Right cardiac atrium (tissue), 5 donors: ENCODE measurements around the gene ZNF516. TPM values are rescaled to one million over a fixed set of nuclear protein-coding genes. Genes with fewer than 3 reads are reported as not detected.

Source experiments
- ATAC-seq, 2 donors: fragments of 200-7000 bp; cut with Tn5 transposase; one replicate each; pipeline versions ENCODE4 v1.8.0 to v1.9.1; 2020; ENCODE audit warnings: moderate library complexity in 2 of 2, mild to moderate bottlenecking in 1 of 2
- DNase-seq, 3 donors: peaks; one replicate each; pipeline ENCODE4 v3.0.0-alpha.2; 2020
- H3K27ac ChIP-seq: one replicate; pipeline ENCODE4 v1.5.1; 2013; ENCODE audit warnings: mild to moderate bottlenecking, low read length, control low read depth, moderate library complexity
- H3K27me3 ChIP-seq: one replicate; pipeline ENCODE4 v1.6.1; 2013; ENCODE audit not compliant: control insufficient read depth, insufficient read depth
- H3K4me1 ChIP-seq: one replicate; pipeline ENCODE4 v1.6.1; 2013; ENCODE audit warnings: low read length; ENCODE audit not compliant: control insufficient read depth, insufficient read depth
- H3K4me3 ChIP-seq: one replicate; pipeline ENCODE4 v1.5.1; 2013; ENCODE audit warnings: low read length, control low read depth
- H3K9me3 ChIP-seq: one replicate; pipeline ENCODE4 v1.6.1; 2013; ENCODE audit warnings: low read length; ENCODE audit not compliant: control insufficient read depth
- WGBS: extraction: QIAGEN DNeasy Blood & Tissue Kit; methylation state at CpG from one replicate; pipeline ENCODE4 v1.1.7; 2013; 5-methylcytosine and 5-hydroxymethylcytosine counted together
- intact Hi-C, 4 donors: fragments of 100-400 bp; cut with DNase I; formaldehyde crosslinking; loops; one replicate each; pipeline versions ENCODE4 v1.11.0 to v1.14.0; 2022 to 2023
- polyA plus RNA-seq: library from polyadenylated mRNA; stranded (reverse); fragments of 200-250 nt; gene quantifications from one replicate; pipeline ENCODE4 v1.2.3, GENCODE V29; 2013
- total RNA-seq, 4 donors: library from RNA; stranded (reverse); fragmentation: NEBNext Ultra II Directional; extraction: Animal tissue kit (Norgen Biotek cat#: 25700); gene quantifications; one replicate each; pipeline ENCODE4 v1.2.1, GENCODE V29; 2021
- donor health status: healthy with polysubstance abuse.
- donor health status: DM: no; HTN: yes; CAD: no.
- donor health status: DM: no; HTN: no; CAD: no.
- donor health status: DM: no; HTN: yes; CAD: no; lungs with severe emphysema.
- donor health status: DM: yes; HTN: yes; CAD: no.

The ZNF516 gene
- total and polyA plus RNA-seq, 5 donors = 4.8 to 16.2 (median 11.2) TPM

- Histone ChIP-seq H3K4me1 (no peaks in the 10 kb centered on the region), H3K27me3 (no peaks in the 10 kb centered on the region), H3K4me3 (peak overlapping the region; percentile 100), H3K9me3 (no peaks in the 10 kb centered on the region), H3K27ac (peak overlapping the region; percentile 5)
- WGBS = 2% methylated on average over 66 of the region's 73 CpGs
- DNase-seq = peak in 2 of 3 donors; percentile 65 to 75
- no peak for ATAC-seq
- intact Hi-C loops = loop anchor here in 2 of 4 donors (5.0 to 10.0 kb wide), 3 partner anchors 39 to 86 kb away; no protein-coding TSS in a partner anchor
Measured at GRCh38 chr18:76490670-76491472, 4.2 kb downstream of the ZNF516 start.

DNA sequence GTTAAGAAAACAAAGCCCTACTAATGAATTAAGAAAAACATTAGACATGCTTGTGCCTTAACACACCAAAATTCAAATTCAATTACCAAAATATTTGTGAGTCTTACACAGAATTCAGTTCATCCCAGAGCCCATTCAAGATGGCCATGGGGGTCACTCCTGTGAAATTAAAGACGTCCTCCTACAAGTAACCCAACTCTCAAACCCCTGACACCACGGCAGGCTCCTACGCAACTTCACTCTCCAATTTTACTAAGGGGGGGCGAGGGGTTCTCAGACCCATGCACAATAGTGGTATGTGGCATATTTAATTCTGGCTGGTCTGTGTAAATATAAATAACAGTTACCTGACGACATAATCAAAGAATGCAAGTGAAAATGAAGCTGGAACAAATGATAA, 5.0 kb downstream of the ZNF516 start:
- intact Hi-C loops = loop anchor here in 2 of 4 donors (5.0 to 10.0 kb wide), 3 partner anchors 38 to 85 kb away; no protein-coding TSS in a partner anchor
- 57% methylated on average over 5 of the region's 5 CpGs for WGBS
- Histone ChIP-seq H3K27me3 (no peaks in the 10 kb centered on the region), H3K9me3 (no peaks in the 10 kb centered on the region), H3K4me1 (no peaks in the 10 kb centered on the region), H3K4me3 (peak overlapping the region; percentile 100), H3K27ac (no peak overlapping the region)
- ATAC-seq = no peak
- no peak for DNase-seq

DNA sequence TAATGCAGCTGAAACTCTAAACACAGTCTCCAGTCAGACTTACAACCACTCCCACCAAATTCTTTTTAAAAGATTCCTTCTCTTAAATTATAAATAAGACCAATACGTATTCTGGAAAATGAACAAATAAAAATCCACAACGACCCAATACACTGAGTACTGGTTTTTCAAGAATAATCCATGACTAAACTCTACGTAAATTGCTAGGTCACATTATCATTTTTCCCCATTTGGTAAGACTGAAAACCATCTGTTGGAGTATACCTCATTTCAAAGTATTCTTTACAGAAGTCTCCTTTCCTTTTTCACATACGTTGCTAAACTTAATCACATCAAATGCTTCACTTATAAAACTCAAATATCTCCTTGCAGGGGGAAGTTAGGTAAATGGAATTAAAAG, 6.0 kb downstream of the ZNF516 start:
- WGBS = 64% methylated on average over 4 of the region's 4 CpGs
- H3K4me1 ChIP-seq = no peaks in the 10 kb centered on the region
- no peak overlapping the region for H3K27ac ChIP-seq
- ATAC-seq (no peak), DNase-seq (no peak)
- intact Hi-C loops = no loop called here
- no peaks in the 10 kb centered on the region for H3K27me3 ChIP-seq
- no peaks in the 10 kb centered on the region for H3K9me3 ChIP-seq
- no peak overlapping the region for H3K4me3 ChIP-seq

DNA sequence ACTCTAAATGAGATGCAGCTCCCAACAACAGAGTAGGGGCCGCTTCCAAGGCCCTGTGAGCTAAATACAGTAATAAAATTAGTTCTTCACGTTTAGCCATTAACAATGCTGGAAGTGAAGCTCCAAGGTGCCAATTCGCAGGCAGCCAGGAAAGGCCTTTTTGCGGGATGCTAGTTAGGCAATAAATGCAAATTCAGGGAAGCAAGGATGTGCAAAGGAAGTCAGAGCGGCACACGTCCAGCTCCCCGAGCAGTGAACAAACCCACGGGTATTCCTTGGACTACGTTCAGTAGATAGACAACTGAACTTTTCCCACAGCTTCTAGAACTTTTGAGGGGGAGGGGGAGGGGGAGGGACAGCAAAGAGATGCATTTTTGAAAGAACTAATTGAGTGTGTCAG, 6.9 kb downstream of the ZNF516 start:
- ATAC-seq (no peak), DNase-seq (peak in 1 of 3 donors; percentile 73)
- H3K27me3 ChIP-seq = no peaks in the 10 kb centered on the region
- no peak overlapping the region for H3K4me3 ChIP-seq
- intact Hi-C loops = no loop called here
- H3K4me1 ChIP-seq = no peaks in the 10 kb centered on the region
- H3K9me3 ChIP-seq = no peaks in the 10 kb centered on the region
- H3K27ac ChIP-seq = no peak overlapping the region
- 28% methylated on average over 9 of the region's 9 CpGs for WGBS

- Histone ChIP-seq H3K4me1 (no peaks in the 10 kb centered on the region), H3K27me3 (no peaks in the 10 kb centered on the region), H3K9me3 (no peaks in the 10 kb centered on the region), H3K4me3 (no peak overlapping the region), H3K27ac (no peak overlapping the region)
- DNase-seq (no peak), ATAC-seq (no peak)
- intact Hi-C loops = no loop called here
- WGBS = 63% methylated on average over 8 of the region's 8 CpGs
Measured at GRCh38 chr18:76487782-76488181, 7.3 kb downstream of the ZNF516 start.

DNA sequence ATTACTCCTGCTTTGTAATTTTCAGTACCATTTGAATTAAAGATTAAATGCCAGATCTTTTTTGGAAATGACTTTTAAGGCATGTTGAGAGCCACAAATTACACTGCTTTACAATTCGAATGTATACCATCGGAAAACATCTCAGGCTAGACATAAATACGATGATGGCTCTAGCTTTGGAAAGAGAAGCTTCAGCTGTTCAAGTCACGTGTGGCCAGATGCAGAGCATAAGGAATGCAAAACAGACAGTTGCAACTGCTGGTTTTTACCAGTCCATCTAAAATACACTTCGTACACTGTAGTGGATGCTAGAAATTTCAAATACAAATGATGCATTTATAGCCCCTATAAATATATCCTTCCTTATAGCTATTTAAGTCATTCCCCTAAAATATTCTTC, 8.0 kb downstream of the ZNF516 start:
- no peak overlapping the region for H3K27ac ChIP-seq
- DNase-seq = no peak
- H3K9me3 ChIP-seq = no peaks in the 10 kb centered on the region
- no peak for ATAC-seq
- intact Hi-C loops = no loop called here
- no peaks in the 10 kb centered on the region for H3K27me3 ChIP-seq
- no peaks in the 10 kb centered on the region for H3K4me1 ChIP-seq
- WGBS = 76% methylated on average over 5 of the region's 5 CpGs
- H3K4me3 ChIP-seq = no peak overlapping the region

DNA sequence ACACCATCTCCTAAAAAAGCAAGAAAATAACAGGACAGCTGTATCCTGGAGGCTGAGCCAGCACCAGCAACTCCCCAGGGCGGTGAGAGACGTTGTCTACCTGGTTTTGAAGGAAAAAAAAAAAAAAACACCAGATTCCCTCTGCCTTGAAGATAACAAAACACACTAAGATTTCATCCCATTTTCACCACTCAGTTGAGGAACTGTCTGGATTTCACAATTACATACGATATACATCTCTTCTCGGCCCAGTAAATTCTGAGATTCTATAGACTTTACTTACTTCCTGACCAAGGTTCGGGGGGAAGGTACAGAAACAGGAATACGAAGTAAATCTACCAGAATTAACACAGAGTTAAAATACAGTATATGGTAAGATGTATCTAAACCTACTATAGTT, 8.5 kb downstream of the ZNF516 start:
- 74% methylated on average over 6 of the region's 6 CpGs for WGBS

GRCh38 chr18:76486038-76486437, 9.0 kb downstream of the ZNF516 start:
- ATAC-seq (no peak), DNase-seq (no peak)
- H3K27ac ChIP-seq = no peak overlapping the region
- WGBS = 87% methylated on average over 3 of the region's 3 CpGs
- no peaks in the 10 kb centered on the region for H3K4me1 ChIP-seq
- no peaks in the 10 kb centered on the region for H3K9me3 ChIP-seq
- no peaks in the 10 kb centered on the region for H3K27me3 ChIP-seq
- intact Hi-C loops = no loop called here
- H3K4me3 ChIP-seq = no peak overlapping the region

More for the DNA sequence above, 8.5 kb downstream of the ZNF516 start:
- Histone ChIP-seq H3K9me3 (no peaks in the 10 kb centered on the region), H3K27me3 (no peaks in the 10 kb centered on the region), H3K4me1 (no peaks in the 10 kb centered on the region), H3K4me3 (no peak overlapping the region), H3K27ac (no peak overlapping the region)
- ATAC-seq (no peak), DNase-seq (no peak)
- intact Hi-C loops = no loop called here

DNA sequence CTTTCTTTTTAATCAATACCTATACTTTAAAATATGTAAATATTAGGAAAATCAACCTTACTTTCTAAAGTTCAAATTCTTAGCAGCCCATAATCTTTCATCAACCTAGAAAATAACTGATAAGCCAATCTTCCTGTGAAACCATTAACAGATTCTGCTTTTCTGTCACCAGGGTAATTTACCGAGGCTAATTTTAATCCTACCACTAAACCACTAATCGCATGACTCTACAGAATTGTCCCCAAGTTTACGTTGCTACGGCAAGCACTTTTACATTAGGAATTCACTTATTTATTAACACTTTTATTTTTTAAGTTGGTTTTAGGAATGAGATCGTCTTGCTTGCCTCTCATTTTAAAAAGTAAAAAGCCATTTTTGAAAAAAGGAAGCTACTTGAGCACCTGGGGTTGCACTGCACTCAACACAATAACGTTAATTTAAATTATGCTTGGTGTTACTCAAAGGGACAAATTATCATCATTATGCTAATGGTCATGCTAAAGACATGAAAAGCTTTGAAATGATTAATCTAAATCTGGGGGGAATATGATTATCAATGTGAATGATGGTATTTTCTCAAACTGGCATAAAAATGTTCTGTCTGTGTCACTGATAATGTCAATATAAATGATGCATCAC, 10.2 kb downstream of the ZNF516 start:
- no peak overlapping the region for H3K27ac ChIP-seq
- 87% methylated on average over 6 of the region's 6 CpGs for WGBS
- H3K4me1 ChIP-seq = no peaks in the 10 kb centered on the region
- H3K4me3 ChIP-seq = no peak overlapping the region
- DNase-seq (no peak), ATAC-seq (no peak)
- H3K9me3 ChIP-seq = no peaks in the 10 kb centered on the region
- H3K27me3 ChIP-seq = no peaks in the 10 kb centered on the region
- intact Hi-C loops = no loop called here

DNA sequence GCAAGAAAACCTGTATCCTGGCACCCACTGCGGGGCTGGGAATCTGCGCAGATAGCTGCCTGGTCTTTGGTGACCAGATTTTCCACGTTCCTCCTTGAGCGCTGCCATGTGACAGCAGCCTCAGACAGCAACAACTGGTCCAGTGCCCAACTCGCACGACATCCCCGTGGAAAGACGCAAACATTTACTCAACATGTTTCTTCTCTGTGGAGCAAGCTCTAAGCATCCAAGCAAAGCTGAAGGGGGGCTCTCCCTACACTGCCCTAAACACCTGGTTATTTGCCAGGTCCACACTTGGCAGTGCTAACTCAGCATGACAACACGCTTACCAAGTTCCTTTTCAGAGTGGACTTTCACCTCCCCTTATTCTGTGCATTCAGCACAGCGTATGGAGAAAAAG, 11.3 kb downstream of the ZNF516 start:
- Histone ChIP-seq H3K27me3 (no peaks in the 10 kb centered on the region), H3K27ac (no peak overlapping the region), H3K9me3 (no peaks in the 10 kb centered on the region), H3K4me1 (no peaks in the 10 kb centered on the region), H3K4me3 (no peak overlapping the region)
- no peak for DNase-seq
- WGBS = 85% methylated on average over 10 of the region's 10 CpGs
- intact Hi-C loops = no loop called here
- no peak for ATAC-seq

- no peak for DNase-seq
- no peaks in the 10 kb centered on the region for H3K9me3 ChIP-seq
- 91% methylated on average over 15 of the region's 15 CpGs for WGBS
- intact Hi-C loops = no loop called here
- no peak overlapping the region for H3K4me3 ChIP-seq
- no peak for ATAC-seq
- no peaks in the 10 kb centered on the region for H3K4me1 ChIP-seq
- no peak overlapping the region for H3K27ac ChIP-seq
- H3K27me3 ChIP-seq = no peaks in the 10 kb centered on the region
Measured at GRCh38 chr18:76482971-76483691, 11.9 kb downstream of the ZNF516 start.
